ENCODE results near the gene SEL1L2.

GRCh38 chr20:14005996-14006395, 15.6 kb upstream of the SEL1L2 start:
- TF ChIP-seq CTCF (tag by site-specific recombination; IDR thresholded peaks at IDR 0.05), result no peak
- TF ChIP-seq ZNF184 (tag by site-specific recombination; IDR thresholded peaks at IDR 0.05), result no peak
- TF ChIP-seq ZNF561 (tag by site-specific recombination; IDR thresholded peaks at IDR 0.05; ENCODE audit: borderline replicate concordance), result no peak
- no peak for TF ChIP-seq SETDB1 (IDR thresholded peaks at IDR 0.05; ENCODE audit: insufficient read length, low read length)
- TF ChIP-seq ZNF133 (tag by site-specific recombination; IDR thresholded peaks at IDR 0.05), result no peak
- no peak for TF ChIP-seq ZBTB49 (tag by site-specific recombination; IDR thresholded peaks at IDR 0.05; ENCODE audit: low read depth)
- TF ChIP-seq ZNF530 (tag by site-specific recombination; IDR thresholded peaks at IDR 0.05; ENCODE audit: low read depth), result no peak
- TF ChIP-seq ZNF830 (tag by site-specific recombination; IDR thresholded peaks at IDR 0.05; ENCODE audit: low read depth), result no peak
